ENCODE data around the gene SEPSECS.
A peak's percentile ranks its signal among the peaks of the same experiment; 100 is the strongest.

The SEPSECS gene
- 26.3 to 30.0 (median 27.7) reads per million in 3 donors for total RNA-seq

DNA sequence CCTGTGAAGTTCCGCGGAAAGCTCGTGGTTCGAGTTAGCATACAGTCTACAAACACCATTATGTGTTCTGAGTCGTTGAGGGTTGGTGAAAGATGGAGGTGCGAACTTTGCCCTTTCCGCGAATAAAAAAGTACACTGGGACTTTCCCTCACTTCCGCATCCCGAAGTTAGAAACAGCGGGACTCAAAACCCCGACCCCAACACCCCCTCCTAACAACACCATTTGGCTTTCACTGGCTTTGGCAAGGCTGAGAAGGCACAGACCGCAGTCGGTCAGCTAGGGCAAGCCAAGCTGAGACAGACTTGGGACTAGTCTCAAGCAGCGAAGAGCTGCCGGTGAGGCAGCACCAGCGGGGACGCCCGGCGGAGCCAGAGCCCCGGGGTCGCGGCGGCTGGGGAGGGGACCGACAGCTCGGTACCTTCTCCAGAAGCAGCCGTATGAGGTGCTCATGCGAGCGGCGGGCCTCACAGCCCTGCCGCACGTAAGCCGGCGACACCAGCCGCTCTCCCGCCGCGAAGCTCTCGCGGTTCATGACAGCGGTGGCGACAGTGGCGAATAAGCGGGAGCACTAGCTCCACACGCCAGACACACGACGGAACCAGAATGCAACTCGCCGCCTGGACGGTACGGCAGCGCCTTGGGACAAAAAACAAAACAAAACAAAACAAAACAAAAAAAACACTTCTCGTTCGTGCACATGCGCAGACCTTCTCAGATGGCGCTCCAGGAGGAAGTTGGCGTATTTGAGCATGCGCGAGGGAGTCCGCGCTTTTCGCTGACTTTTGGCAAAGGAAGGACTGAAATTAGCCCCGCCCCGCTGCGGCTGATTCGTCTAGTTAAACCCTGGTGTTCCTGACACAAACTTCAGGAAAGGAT is at the start of gene SEPSECS:
Gene SEPSECS, minus strand, starts transcription at position 613 of the 877 bp plus-strand sequence. Its CDS starts 80 bp downstream, at position 533.
- H3K4me1 ChIP-seq (ENCODE audit: control insufficient read depth, insufficient read depth, low read length, poor library complexity, severe bottlenecking): peaks cover 5% of the 10 kb centered on the region
- no peaks in the 10 kb centered on the region for H3K27me3 ChIP-seq (replicated peaks; ENCODE audit: control insufficient read depth, insufficient read depth, low read length, poor library complexity, severe bottlenecking)
- no peaks in the 10 kb centered on the region for H3K9me3 ChIP-seq (ENCODE audit: control insufficient read depth, low read length)
- DNase-seq: peak; percentile 91 to 96 (median 92)
- peaks cover 5% of the 10 kb centered on the region for H3K36me3 ChIP-seq (ENCODE audit: control insufficient read depth, insufficient read depth, low read length)
- H3K27ac ChIP-seq (ENCODE audit: insufficient read depth, low read length, poor library complexity, severe bottlenecking): peak within 1 kb of the TSS; percentile 97
- peak within 1 kb of the TSS; percentile 73 for H3K4me3 ChIP-seq (ENCODE audit: insufficient read depth, low read depth, low read length, poor library complexity, severe bottlenecking)

DNA sequence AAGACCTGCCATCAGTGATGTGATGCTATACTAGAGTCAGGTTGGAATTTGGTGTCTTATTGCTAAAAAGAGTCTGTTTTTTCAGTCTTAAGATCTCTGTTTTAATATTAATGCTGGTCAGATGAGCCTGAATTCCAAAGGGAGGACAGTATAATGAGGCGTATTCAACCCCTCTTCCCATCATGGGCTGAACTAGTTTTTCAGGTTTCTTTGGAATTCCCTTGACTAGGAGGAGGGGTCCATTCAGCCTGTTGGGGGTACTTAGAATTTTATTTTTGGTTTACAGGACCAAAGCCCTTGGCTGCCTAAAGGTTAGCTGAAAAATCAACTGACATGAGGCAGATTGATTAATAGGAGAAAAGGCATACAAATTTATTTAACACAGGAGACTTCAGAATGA is 49.5 kb upstream of the SEPSECS start:
- DNase-seq: no peak
- H3K4me3 ChIP-seq (ENCODE audit: insufficient read depth, low read depth, low read length, poor library complexity, severe bottlenecking): no peak overlapping the region
- H3K27me3 ChIP-seq (replicated peaks; ENCODE audit: control insufficient read depth, insufficient read depth, low read length, poor library complexity, severe bottlenecking): no peaks in the 10 kb centered on the region
- no peak overlapping the region for H3K27ac ChIP-seq (ENCODE audit: insufficient read depth, low read length, poor library complexity, severe bottlenecking)
- no peaks in the 10 kb centered on the region for H3K9me3 ChIP-seq (ENCODE audit: control insufficient read depth, low read length)
- no peaks in the 10 kb centered on the region for H3K4me1 ChIP-seq (ENCODE audit: control insufficient read depth, insufficient read depth, low read length, poor library complexity, severe bottlenecking)
- H3K36me3 ChIP-seq (ENCODE audit: control insufficient read depth, insufficient read depth, low read length): no peaks in the 10 kb centered on the region

DNA sequence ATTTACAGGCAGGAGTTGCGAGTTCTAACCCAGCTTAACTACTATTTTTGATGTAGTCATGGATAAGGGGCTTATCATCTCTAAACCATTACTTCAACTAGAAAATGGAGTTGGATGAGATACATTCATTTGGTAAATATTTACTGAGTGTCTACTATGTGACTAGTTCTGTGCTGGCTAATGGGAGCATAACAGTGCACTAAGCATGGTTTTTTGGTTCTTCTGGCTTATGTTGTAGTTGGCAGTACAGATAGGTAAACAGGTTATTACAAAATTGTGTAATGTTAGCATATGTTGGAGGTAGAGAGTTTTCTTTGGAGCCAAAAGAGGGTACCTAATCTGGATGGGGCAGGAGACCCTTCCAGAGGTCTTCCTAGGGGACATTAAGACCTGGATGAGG is 47.7 kb upstream of the SEPSECS start:
- no peaks in the 10 kb centered on the region for H3K36me3 ChIP-seq (ENCODE audit: control insufficient read depth, insufficient read depth, low read length)
- H3K9me3 ChIP-seq (ENCODE audit: control insufficient read depth, low read length): no peaks in the 10 kb centered on the region
- H3K4me1 ChIP-seq (ENCODE audit: control insufficient read depth, insufficient read depth, low read length, poor library complexity, severe bottlenecking): no peaks in the 10 kb centered on the region
- no peak for DNase-seq
- no peak overlapping the region for H3K27ac ChIP-seq (ENCODE audit: insufficient read depth, low read length, poor library complexity, severe bottlenecking)
- H3K4me3 ChIP-seq (ENCODE audit: insufficient read depth, low read depth, low read length, poor library complexity, severe bottlenecking): no peak overlapping the region
- no peaks in the 10 kb centered on the region for H3K27me3 ChIP-seq (replicated peaks; ENCODE audit: control insufficient read depth, insufficient read depth, low read length, poor library complexity, severe bottlenecking)

DNA sequence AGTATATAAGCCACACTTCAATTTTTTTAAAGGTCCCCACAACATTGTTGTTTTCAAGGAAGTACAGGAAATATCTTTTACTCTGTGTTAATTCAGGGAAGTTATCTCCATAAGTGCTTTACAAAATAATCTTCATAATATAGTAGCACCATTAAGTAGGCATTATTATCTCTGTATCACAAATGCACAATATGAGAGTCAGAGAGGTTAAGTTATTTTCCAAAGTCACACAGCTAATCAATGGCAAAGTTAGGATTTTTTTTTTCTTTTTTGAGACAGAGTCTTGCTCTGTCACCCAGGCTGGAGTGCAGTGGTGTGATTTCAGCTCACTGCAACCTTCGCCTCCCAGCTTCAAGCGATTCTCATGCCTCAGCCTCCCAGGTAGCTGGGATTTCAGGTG is 38.5 kb upstream of the SEPSECS start:
- H3K4me1 ChIP-seq (ENCODE audit: control insufficient read depth, insufficient read depth, low read length, poor library complexity, severe bottlenecking): no peaks in the 10 kb centered on the region
- H3K4me3 ChIP-seq (ENCODE audit: insufficient read depth, low read depth, low read length, poor library complexity, severe bottlenecking): no peak overlapping the region
- H3K27me3 ChIP-seq (replicated peaks; ENCODE audit: control insufficient read depth, insufficient read depth, low read length, poor library complexity, severe bottlenecking): no peaks in the 10 kb centered on the region
- no peak overlapping the region for H3K27ac ChIP-seq (ENCODE audit: insufficient read depth, low read length, poor library complexity, severe bottlenecking)
- no peak for DNase-seq
- H3K36me3 ChIP-seq (ENCODE audit: control insufficient read depth, insufficient read depth, low read length): no peaks in the 10 kb centered on the region
- H3K9me3 ChIP-seq (ENCODE audit: control insufficient read depth, low read length): no peaks in the 10 kb centered on the region

DNA sequence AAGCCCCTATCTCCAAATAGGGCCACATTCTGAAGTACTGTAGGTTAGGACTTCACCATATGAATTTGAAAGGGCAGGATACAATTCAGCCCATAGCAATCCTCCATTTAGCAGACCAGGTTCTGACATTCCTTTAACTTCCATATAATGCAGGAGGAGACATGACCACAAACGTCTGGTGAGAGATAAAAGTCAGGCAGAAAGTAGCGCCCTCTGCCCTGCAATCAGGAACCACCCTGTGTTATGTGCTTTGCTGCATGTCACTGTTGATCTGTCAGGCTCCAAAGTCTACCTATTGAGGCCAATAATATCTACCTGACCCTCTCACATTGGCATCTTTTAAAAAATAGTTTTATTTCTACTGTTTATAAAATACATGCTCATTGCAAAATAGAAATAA is 30.2 kb upstream of the SEPSECS start:
- no peaks in the 10 kb centered on the region for H3K4me1 ChIP-seq (ENCODE audit: control insufficient read depth, insufficient read depth, low read length, poor library complexity, severe bottlenecking)
- H3K9me3 ChIP-seq (ENCODE audit: control insufficient read depth, low read length): no peaks in the 10 kb centered on the region
- no peaks in the 10 kb centered on the region for H3K36me3 ChIP-seq (ENCODE audit: control insufficient read depth, insufficient read depth, low read length)
- H3K4me3 ChIP-seq (ENCODE audit: insufficient read depth, low read depth, low read length, poor library complexity, severe bottlenecking): no peak overlapping the region
- no peak overlapping the region for H3K27ac ChIP-seq (ENCODE audit: insufficient read depth, low read length, poor library complexity, severe bottlenecking)
- H3K27me3 ChIP-seq (replicated peaks; ENCODE audit: control insufficient read depth, insufficient read depth, low read length, poor library complexity, severe bottlenecking): no peaks in the 10 kb centered on the region
- DNase-seq: no peak

DNA sequence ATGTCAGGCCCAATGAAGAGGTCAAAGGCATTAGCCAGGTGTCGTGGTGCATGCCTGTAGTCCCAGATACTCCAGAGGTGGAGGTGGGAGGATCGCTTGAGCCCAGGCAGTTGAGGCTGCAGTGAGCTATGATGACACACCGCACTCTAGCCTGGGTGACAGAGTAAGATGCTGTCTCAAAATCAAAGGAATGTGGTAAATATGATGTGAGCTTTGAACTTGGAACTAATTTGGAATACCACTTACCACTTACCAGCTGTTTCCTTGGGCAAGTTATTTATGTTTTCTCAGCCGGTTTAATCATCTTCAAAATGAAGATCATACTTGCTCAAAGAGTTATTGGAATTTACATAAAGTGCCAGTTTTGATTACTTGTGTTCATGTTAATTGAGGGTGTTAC is 23.8 kb upstream of the SEPSECS start:
- no peak overlapping the region for H3K27ac ChIP-seq (ENCODE audit: insufficient read depth, low read length, poor library complexity, severe bottlenecking)
- DNase-seq: no peak

DNA sequence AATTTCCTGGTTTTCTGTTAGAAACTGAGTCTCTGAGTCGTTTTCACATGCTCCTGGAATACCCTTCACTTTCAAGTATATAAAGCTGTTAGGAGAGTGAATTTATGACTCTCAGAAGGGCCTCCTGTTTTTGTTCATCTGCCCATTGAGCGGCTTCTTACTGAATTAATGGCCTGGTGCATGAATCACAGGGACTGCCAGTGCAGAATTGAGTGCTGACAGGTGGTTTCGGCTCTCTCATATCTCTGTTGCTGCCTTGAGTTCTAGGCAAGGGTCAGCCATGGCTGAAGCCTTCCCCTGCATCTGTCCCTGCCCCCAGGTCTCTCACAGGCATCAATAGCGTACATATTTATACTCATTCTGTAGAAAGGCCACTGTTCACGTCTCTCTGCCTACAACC is 22.7 kb upstream of the SEPSECS start:
- H3K4me1 ChIP-seq (ENCODE audit: control insufficient read depth, insufficient read depth, low read length, poor library complexity, severe bottlenecking): peaks cover 3% of the 10 kb centered on the region
- no peaks in the 10 kb centered on the region for H3K36me3 ChIP-seq (ENCODE audit: control insufficient read depth, insufficient read depth, low read length)
- no peak overlapping the region for H3K27ac ChIP-seq (ENCODE audit: insufficient read depth, low read length, poor library complexity, severe bottlenecking)
- DNase-seq: no peak
- H3K9me3 ChIP-seq (ENCODE audit: control insufficient read depth, low read length): no peaks in the 10 kb centered on the region
- H3K4me3 ChIP-seq (ENCODE audit: insufficient read depth, low read depth, low read length, poor library complexity, severe bottlenecking): no peak overlapping the region
- no peaks in the 10 kb centered on the region for H3K27me3 ChIP-seq (replicated peaks; ENCODE audit: control insufficient read depth, insufficient read depth, low read length, poor library complexity, severe bottlenecking)

More for the DNA sequence above, 23.8 kb upstream of the SEPSECS start:
- Histone ChIP-seq H3K4me1 (ENCODE audit: control insufficient read depth, insufficient read depth, low read length, poor library complexity, severe bottlenecking) (no peaks in the 10 kb centered on the region), H3K36me3 (ENCODE audit: control insufficient read depth, insufficient read depth, low read length) (no peaks in the 10 kb centered on the region), H3K9me3 (ENCODE audit: control insufficient read depth, low read length) (no peaks in the 10 kb centered on the region), H3K27me3 (replicated peaks; ENCODE audit: control insufficient read depth, insufficient read depth, low read length, poor library complexity, severe bottlenecking) (no peaks in the 10 kb centered on the region), H3K4me3 (ENCODE audit: insufficient read depth, low read depth, low read length, poor library complexity, severe bottlenecking) (no peak overlapping the region)

DNA sequence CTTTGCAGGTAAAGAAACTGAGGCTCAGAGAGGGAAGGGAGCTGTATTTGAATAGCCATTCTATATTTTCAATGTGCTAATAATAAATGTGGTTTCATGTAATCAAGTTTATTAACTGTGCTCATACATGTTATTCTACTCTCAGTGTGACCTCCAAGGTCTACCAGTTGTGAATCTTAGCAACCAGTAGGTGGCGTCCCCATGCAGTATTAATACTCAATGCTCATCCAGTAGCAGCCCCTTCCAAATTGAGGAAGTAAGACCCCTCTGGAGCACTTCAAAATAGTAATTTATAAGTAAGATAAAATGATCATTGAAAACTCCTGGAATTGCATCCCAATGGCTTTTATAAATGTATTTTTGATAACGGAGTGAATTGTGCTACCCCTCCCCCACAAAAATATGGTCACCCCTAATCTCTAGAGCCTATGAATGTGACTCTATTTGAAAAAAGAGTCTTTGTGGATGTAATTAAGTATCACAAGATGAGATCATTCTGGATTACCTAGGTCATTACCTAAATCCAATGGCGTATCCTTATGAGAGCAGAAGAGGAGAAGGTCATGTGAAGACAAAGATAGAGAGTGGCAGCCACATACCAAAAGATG is 20.4 kb upstream of the SEPSECS start:
- Histone ChIP-seq H3K36me3 (ENCODE audit: control insufficient read depth, insufficient read depth, low read length) (no peaks in the 10 kb centered on the region), H3K4me1 (ENCODE audit: control insufficient read depth, insufficient read depth, low read length, poor library complexity, severe bottlenecking) (peaks cover 3% of the 10 kb centered on the region), H3K27ac (ENCODE audit: insufficient read depth, low read length, poor library complexity, severe bottlenecking) (no peak overlapping the region), H3K27me3 (replicated peaks; ENCODE audit: control insufficient read depth, insufficient read depth, low read length, poor library complexity, severe bottlenecking) (no peaks in the 10 kb centered on the region), H3K9me3 (ENCODE audit: control insufficient read depth, low read length) (no peaks in the 10 kb centered on the region), H3K4me3 (ENCODE audit: insufficient read depth, low read depth, low read length, poor library complexity, severe bottlenecking) (no peak overlapping the region)
- peak in 1 of 3 donors; percentile 7 for DNase-seq

DNA sequence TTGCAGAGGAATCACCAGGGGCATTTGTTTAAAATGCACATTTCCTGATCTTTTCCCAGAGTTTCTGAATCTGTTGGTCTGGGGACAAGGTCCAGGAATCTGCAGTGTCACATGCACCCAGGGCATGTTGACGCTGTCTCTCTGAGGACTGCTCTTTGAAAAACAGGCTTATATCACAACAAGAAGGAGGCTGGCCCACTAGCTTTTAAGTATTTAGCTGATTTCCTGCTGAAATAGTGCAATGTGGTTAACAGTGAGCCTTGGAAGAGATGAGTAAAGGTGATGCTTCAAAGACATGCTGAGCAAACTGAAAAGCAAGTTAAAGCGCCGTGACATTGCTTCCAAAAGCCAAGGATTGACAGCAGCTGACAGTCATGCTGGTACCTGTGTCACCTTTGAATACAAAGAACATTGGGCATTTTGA is 18.6 kb upstream of the SEPSECS start:
- Histone ChIP-seq H3K4me3 (ENCODE audit: insufficient read depth, low read depth, low read length, poor library complexity, severe bottlenecking) (no peak overlapping the region), H3K9me3 (ENCODE audit: control insufficient read depth, low read length) (no peaks in the 10 kb centered on the region), H3K36me3 (ENCODE audit: control insufficient read depth, insufficient read depth, low read length) (peaks cover 4% of the 10 kb centered on the region), H3K4me1 (ENCODE audit: control insufficient read depth, insufficient read depth, low read length, poor library complexity, severe bottlenecking) (peaks cover 3% of the 10 kb centered on the region), H3K27me3 (replicated peaks; ENCODE audit: control insufficient read depth, insufficient read depth, low read length, poor library complexity, severe bottlenecking) (no peaks in the 10 kb centered on the region), H3K27ac (ENCODE audit: insufficient read depth, low read length, poor library complexity, severe bottlenecking) (no peak overlapping the region)
- DNase-seq: no peak

DNA sequence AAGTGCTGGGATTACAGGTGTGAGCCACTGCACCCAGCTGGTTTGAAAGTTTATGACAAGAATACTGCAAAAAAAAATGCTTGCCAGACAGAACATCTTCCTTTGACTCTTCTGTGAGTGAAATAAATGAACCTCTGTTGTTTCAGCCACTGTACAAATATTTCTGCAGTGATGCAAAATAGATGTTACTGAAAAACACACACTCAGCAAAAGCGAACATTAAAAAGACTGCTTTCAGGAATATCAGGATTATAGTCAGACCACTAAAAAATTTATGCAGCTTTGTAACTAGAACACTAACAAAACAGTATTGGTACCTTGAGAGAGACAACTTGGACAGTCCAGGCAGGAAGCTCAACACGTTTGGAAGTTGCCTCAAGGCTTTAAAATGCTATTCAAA is 16.9 kb upstream of the SEPSECS start:
- DNase-seq: no peak
- peaks cover 5% of the 10 kb centered on the region for H3K36me3 ChIP-seq (ENCODE audit: control insufficient read depth, insufficient read depth, low read length)
- no peaks in the 10 kb centered on the region for H3K9me3 ChIP-seq (ENCODE audit: control insufficient read depth, low read length)
- H3K4me1 ChIP-seq (ENCODE audit: control insufficient read depth, insufficient read depth, low read length, poor library complexity, severe bottlenecking): peaks cover 3% of the 10 kb centered on the region
- no peaks in the 10 kb centered on the region for H3K27me3 ChIP-seq (replicated peaks; ENCODE audit: control insufficient read depth, insufficient read depth, low read length, poor library complexity, severe bottlenecking)
- no peak overlapping the region for H3K4me3 ChIP-seq (ENCODE audit: insufficient read depth, low read depth, low read length, poor library complexity, severe bottlenecking)
- no peak overlapping the region for H3K27ac ChIP-seq (ENCODE audit: insufficient read depth, low read length, poor library complexity, severe bottlenecking)

Data from effector memory CD4-positive, alpha-beta T cell (primary cell).